GM19240 (cell line): ENCODE results near the gene CARS2.
"Not testable (repeated sequence)": the region's sequence is repeated elsewhere in the genome, so short reads cannot be mapped to it uniquely, and the experiment has no call there.

Experiments
- DNase-seq: peaks from one replicate; pipeline ENCODE4 v3.0.0; 2011; ENCODE audit warnings: low spot score; ENCODE audit not compliant: insufficient read length

The CARS2 gene

GRCh38 chr13:110638814-110639806 lies 66.8 kb downstream of the CARS2 start:
- no peak for DNase-seq

- DNase-seq, result no peak
Measured at GRCh38 chr13:110638257-110638656, 67.7 kb downstream of the CARS2 start.

GRCh38 chr13:110637747-110638146 lies 68.2 kb downstream of the CARS2 start:
- DNase-seq, result no peak

GRCh38 chr13:110637275-110637674 lies 68.6 kb downstream of the CARS2 start:
- DNase-seq, result no peak

GRCh38 chr13:110636701-110637201 lies 69.2 kb downstream of the CARS2 start:
- DNase-seq, result no peak

GRCh38 chr13:110636053-110636475 lies 69.9 kb downstream of the CARS2 start:
- no peak for DNase-seq

- DNase-seq, result no peak
Measured at GRCh38 chr13:110635405-110636002, 70.4 kb downstream of the CARS2 start.

GRCh38 chr13:110634558-110634957 lies 71.4 kb downstream of the CARS2 start:
- no peak for DNase-seq

- DNase-seq, result no peak
Measured at GRCh38 chr13:110633776-110634175, 72.1 kb downstream of the CARS2 start.

- not testable (repeated sequence) for DNase-seq
Measured at GRCh38 chr13:110632255-110632654, 73.7 kb downstream of the CARS2 start.

GRCh38 chr13:110630566-110631119 lies 75.3 kb downstream of the CARS2 start:
- DNase-seq, result no peak

GRCh38 chr13:110629735-110630134 lies 76.2 kb downstream of the CARS2 start:
- no peak for DNase-seq

GRCh38 chr13:110628952-110629701 lies 76.8 kb downstream of the CARS2 start:
- no peak for DNase-seq

GRCh38 chr13:110628477-110628793 lies 77.5 kb downstream of the CARS2 start:
- DNase-seq, result no peak

- DNase-seq, result no peak
Measured at GRCh38 chr13:110627761-110628476, 78.0 kb downstream of the CARS2 start.

GRCh38 chr13:110627351-110627750 lies 78.6 kb downstream of the CARS2 start:
- no peak for DNase-seq

- no peak for DNase-seq
Measured at GRCh38 chr13:110626521-110626920, 79.4 kb downstream of the CARS2 start.

- DNase-seq, result no peak
Measured at GRCh38 chr13:110625771-110626321, 80.1 kb downstream of the CARS2 start.

- no peak for DNase-seq
Measured at GRCh38 chr13:110624766-110625756, 80.9 kb downstream of the CARS2 start.
